ENCODE data around the gene CCDC3. TPM values are rescaled to one million over a fixed set of nuclear protein-coding genes. Genes with fewer than 3 reads are reported as not detected.
A peak's percentile ranks its signal among the peaks of the same experiment; 100 is the strongest.
"Not testable (repeated sequence)": the region's sequence is repeated elsewhere in the genome, so short reads cannot be mapped to it uniquely, and the experiment has no call there.

CCDC3 gene
- total and polyA plus RNA-seq, 5 donors, result 9.3 to 24.6 (median 15.2) TPM

DNA sequence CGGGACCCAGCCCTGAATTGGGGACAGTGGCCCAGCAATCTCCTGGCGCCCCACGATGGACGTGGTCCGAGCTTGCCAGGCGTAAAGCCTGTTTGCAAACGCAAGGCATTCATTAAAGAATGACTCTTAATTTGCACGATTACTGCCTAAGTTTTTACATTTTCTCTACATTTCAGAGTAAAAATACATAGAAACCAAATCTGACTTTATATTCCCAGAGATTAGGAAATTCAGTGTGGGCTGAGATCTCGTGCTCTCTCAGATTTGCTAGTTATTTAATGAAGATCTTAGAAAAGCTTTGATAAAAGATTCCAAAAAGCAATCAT, 337 bp upstream of the CCDC3 start:
- peak overlapping the region; percentile 73 for H3K4me3 ChIP-seq (ENCODE audit: low read length)
- ATAC-seq, result no peak
- 4% methylated on average over 9 of the region's 9 CpGs for WGBS
- DNase-seq, result no peak
- H3K4me1 ChIP-seq (ENCODE audit: control insufficient read depth, insufficient read depth, low read length), result no peaks in the 10 kb centered on the region
- intact Hi-C loops (cut with DNase I), result no loop called here
- H3K27me3 ChIP-seq (ENCODE audit: control insufficient read depth, insufficient read depth), result no peaks in the 10 kb centered on the region
- no peaks in the 10 kb centered on the region for H3K9me3 ChIP-seq (ENCODE audit: control insufficient read depth, low read length)
- no peak overlapping the region for H3K27ac ChIP-seq (ENCODE audit: low read length)

DNA sequence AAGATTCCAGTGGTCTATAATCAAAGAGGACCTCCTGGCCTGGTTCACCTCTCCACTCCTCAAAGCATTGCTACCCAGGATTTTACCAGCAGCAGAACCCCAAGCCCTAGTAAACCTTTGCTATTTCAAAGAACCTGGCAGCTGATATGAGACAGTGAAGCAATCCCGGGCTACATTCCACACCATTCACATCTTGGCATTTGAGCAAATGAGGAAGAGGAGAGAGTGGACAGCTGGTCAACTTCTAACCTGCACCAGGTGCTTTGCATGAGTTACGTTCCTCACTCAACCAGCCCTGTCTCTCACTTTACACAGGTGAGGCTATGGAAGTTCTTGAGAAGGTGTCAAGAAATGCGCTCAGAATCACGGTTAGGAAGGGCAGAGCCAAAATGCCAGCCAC, 1.1 kb downstream of the CCDC3 start:
- whole genome bisulfite sequencing, result 66% methylated on average over 4 of the region's 4 CpGs
- intact Hi-C loops (cut with DNase I), result no loop called here

DNA sequence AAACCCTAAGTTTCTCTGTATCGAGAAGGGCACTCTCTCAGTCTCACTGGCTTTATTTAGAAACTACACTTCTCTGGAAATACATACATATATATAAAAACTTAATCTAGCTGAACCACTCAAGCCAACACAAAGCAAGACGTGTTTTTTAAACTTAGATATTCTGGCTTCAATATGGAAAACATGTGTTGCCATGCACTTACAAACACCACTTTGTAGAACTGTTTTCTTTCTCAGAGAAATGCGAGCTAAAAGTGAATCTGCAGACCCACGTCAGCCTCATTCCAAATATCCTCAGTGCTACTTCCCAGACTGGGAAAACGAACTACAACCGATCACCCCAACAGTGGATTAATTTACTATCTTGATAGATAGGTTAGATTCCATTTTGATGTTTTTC, 1.7 kb downstream of the CCDC3 start:
- intact Hi-C loops (cut with DNase I), result no loop called here
- ATAC-seq, result no peak
- Histone ChIP-seq H3K27me3 (ENCODE audit: control insufficient read depth, insufficient read depth) (no peaks in the 10 kb centered on the region), H3K9me3 (ENCODE audit: control insufficient read depth, low read length) (no peaks in the 10 kb centered on the region), H3K4me1 (ENCODE audit: control insufficient read depth, insufficient read depth, low read length) (no peaks in the 10 kb centered on the region), H3K4me3 (ENCODE audit: low read length) (peak overlapping the region; percentile 6), H3K27ac (ENCODE audit: low read length) (no peak overlapping the region)
- DNase-seq, result no peak
- WGBS, result 54% methylated on average over 6 of the region's 6 CpGs

More for the DNA sequence above, 1.1 kb downstream of the CCDC3 start:
- no peaks in the 10 kb centered on the region for H3K9me3 ChIP-seq (ENCODE audit: control insufficient read depth, low read length)
- H3K27ac ChIP-seq (ENCODE audit: low read length), result no peak overlapping the region
- no peaks in the 10 kb centered on the region for H3K27me3 ChIP-seq (ENCODE audit: control insufficient read depth, insufficient read depth)
- no peaks in the 10 kb centered on the region for H3K4me1 ChIP-seq (ENCODE audit: control insufficient read depth, insufficient read depth, low read length)
- ATAC-seq, result no peak
- peak overlapping the region; percentile 73 for H3K4me3 ChIP-seq (ENCODE audit: low read length)
- no peak for DNase-seq

DNA sequence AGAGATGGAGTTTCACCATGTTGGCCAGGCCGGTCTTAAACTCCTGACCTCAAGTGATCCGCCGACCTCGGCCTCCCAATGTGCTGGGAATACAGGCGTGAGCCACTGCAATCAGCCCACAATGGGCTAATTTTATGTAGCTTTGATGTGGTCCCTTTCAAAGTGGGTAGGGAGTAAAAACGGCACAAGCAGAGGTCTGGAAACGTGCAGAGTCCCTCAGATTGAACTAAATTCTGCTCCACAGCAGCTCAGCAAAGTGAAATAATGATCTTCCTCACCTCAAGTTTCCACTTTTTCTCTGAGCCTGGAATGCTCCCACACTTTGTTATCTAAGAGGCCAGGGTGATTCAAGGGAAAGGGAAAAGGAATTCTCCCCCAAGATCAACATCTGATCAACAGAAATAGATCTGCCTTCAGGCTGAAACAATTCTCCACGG, 6.1 kb downstream of the CCDC3 start:
- Histone ChIP-seq H3K4me3 (ENCODE audit: low read length) (no peak overlapping the region), H3K9me3 (ENCODE audit: control insufficient read depth, low read length) (no peaks in the 10 kb centered on the region), H3K27me3 (ENCODE audit: control insufficient read depth, insufficient read depth) (no peaks in the 10 kb centered on the region), H3K27ac (ENCODE audit: low read length) (no peak overlapping the region), H3K4me1 (ENCODE audit: control insufficient read depth, insufficient read depth, low read length) (no peaks in the 10 kb centered on the region)
- DNase-seq (no peak), ATAC-seq (peak in 1 of 2 donors; percentile 51)
- intact Hi-C loops (cut with DNase I), result no loop called here
- 51% methylated on average over 8 of the region's 8 CpGs for WGBS

DNA sequence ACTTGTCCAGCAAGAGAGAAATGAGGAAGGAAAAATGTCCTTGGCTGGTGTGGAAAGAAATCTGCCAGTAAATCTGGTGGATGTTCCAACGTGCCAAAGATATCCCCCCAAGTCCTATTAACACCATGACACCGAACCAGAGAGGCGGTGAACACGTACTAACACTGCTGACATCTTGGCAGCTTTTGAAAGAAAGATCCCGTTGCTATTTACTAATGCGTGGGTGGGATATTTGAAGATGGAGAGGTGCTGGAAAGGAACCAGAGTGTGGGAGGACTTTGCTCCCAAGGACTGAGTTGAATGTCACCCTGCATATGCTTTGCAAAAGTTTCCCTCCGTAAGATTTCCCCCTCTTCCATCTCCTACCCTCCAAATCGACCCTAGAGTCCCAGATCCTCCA, 7.9 kb downstream of the CCDC3 start:
- Histone ChIP-seq H3K27me3 (ENCODE audit: control insufficient read depth, insufficient read depth) (no peaks in the 10 kb centered on the region), H3K27ac (ENCODE audit: low read length) (no peak overlapping the region), H3K4me3 (ENCODE audit: low read length) (no peak overlapping the region), H3K9me3 (ENCODE audit: control insufficient read depth, low read length) (no peaks in the 10 kb centered on the region), H3K4me1 (ENCODE audit: control insufficient read depth, insufficient read depth, low read length) (peaks cover 2% of the 10 kb centered on the region)
- WGBS, result 32% methylated on average over 8 of the region's 8 CpGs
- DNase-seq (no peak), ATAC-seq (peak; percentile 24 to 41)
- intact Hi-C loops (cut with DNase I), result no loop called here

DNA sequence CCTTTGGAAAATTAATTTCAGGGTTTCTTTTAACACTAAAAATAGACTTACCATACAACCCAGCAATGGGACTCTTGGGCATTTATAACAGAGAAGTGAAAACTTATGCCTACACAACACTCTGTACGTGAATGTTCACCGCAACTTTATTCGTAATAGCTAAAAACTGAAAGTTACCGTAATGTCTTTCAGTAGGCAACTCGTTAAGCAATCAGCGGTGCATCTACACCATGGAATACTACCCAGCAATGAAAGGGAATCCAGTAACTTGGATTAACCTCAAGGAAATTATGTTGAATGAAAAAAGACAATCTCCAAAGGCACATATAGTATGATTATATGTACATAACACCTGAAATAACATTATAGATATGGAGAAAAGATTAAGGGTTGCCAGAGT, 16.2 kb downstream of the CCDC3 start:
- H3K27me3 ChIP-seq (ENCODE audit: control insufficient read depth, insufficient read depth), result no peaks in the 10 kb centered on the region
- H3K4me3 ChIP-seq (ENCODE audit: low read length), result no peak overlapping the region
- H3K9me3 ChIP-seq (ENCODE audit: control insufficient read depth, low read length), result no peaks in the 10 kb centered on the region
- ATAC-seq (no peak), DNase-seq (no peak)
- peaks cover 2% of the 10 kb centered on the region for H3K4me1 ChIP-seq (ENCODE audit: control insufficient read depth, insufficient read depth, low read length)
- no peak overlapping the region for H3K27ac ChIP-seq (ENCODE audit: low read length)
- WGBS, result 95% methylated on average over 6 of the region's 6 CpGs
- intact Hi-C loops (cut with DNase I), result no loop called here

DNA sequence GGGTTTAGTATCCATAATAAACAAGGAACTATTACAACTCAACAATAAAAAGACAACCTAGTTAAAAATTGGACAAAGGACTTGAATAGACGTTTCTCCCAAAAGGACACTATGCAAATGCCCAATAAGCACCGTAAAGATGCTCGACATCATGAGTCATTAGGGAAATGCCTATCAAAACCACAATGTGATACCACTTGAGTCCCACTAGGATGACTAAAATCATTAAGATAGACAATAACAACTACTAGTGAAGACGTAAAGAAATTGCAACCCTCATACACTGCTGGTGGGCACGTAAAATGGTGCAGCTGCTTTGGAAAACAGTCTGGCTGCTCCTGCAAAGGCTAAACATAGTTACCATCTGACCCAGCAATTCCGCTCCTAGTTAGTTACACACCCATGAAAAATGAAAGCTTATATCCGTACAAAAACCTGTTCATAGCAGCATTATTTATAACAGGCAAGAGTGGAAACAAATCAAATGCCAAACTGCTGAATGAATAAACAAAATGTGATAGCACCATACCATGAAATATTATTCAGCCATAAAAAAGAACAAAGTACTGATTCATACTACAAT, 17.3 kb downstream of the CCDC3 start:
- ATAC-seq (no peak), DNase-seq (no peak)
- Histone ChIP-seq H3K9me3 (ENCODE audit: control insufficient read depth, low read length) (no peaks in the 10 kb centered on the region), H3K4me3 (ENCODE audit: low read length) (no peak overlapping the region), H3K4me1 (ENCODE audit: control insufficient read depth, insufficient read depth, low read length) (peaks cover 2% of the 10 kb centered on the region), H3K27ac (ENCODE audit: low read length) (no peak overlapping the region), H3K27me3 (ENCODE audit: control insufficient read depth, insufficient read depth) (no peaks in the 10 kb centered on the region)
- intact Hi-C loops (cut with DNase I), result no loop called here
- 90% methylated on average over 7 of the region's 7 CpGs for WGBS

DNA sequence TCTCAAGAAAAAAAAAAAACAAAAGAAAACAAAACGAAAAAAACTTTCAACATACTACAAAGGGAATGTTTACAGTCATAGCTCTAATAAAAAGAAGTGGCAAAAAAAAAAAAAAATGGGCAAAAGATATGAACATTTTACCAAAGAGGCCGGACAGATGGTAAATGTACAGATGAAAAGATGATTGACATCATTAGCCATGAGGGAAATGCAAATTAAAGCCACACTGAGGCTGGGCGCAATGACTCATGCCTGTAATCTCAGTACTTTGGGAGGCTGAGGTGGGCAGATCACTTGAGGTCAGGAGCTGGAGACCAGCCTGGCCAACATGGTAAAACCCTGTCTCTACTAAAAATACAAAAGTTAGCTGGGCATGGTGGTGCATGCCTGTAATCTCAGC, 17.9 kb downstream of the CCDC3 start:
- WGBS, result 81% methylated on average over 3 of the region's 3 CpGs
- H3K27me3 ChIP-seq (ENCODE audit: control insufficient read depth, insufficient read depth); H3K4me3 ChIP-seq (ENCODE audit: low read length); ATAC-seq; H3K27ac ChIP-seq (ENCODE audit: low read length); DNase-seq; H3K4me1 ChIP-seq (ENCODE audit: control insufficient read depth, insufficient read depth, low read length); intact Hi-C loops (cut with DNase I); H3K9me3 ChIP-seq (ENCODE audit: control insufficient read depth, low read length): not testable (repeated sequence)

DNA sequence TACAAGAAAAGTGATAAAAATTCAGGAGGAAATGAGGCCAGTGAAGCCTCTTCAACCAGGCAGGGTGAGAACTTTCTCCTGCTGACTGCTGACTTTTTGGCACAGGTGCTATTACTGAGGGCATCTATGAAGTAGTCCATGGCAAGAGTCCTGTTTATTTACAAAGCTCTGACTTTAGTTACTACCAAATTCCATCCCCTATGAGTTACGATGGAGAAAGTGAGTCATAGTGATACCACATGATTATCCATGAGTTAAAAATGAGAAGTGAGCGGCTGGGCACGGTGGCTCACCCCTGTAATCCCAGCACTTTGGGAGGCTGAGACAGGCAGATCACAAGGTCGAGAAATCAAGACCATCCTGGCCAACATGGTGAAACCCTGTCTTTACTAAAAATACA, 19.9 kb downstream of the CCDC3 start:
- WGBS, result 74% methylated on average over 4 of the region's 4 CpGs
- Histone ChIP-seq H3K4me3 (ENCODE audit: low read length) (no peak overlapping the region), H3K9me3 (ENCODE audit: control insufficient read depth, low read length) (no peaks in the 10 kb centered on the region), H3K27ac (ENCODE audit: low read length) (no peak overlapping the region), H3K27me3 (ENCODE audit: control insufficient read depth, insufficient read depth) (no peaks in the 10 kb centered on the region), H3K4me1 (ENCODE audit: control insufficient read depth, insufficient read depth, low read length) (no peaks in the 10 kb centered on the region)
- intact Hi-C loops (cut with DNase I), result no loop called here
- ATAC-seq (no peak), DNase-seq (no peak)

DNA sequence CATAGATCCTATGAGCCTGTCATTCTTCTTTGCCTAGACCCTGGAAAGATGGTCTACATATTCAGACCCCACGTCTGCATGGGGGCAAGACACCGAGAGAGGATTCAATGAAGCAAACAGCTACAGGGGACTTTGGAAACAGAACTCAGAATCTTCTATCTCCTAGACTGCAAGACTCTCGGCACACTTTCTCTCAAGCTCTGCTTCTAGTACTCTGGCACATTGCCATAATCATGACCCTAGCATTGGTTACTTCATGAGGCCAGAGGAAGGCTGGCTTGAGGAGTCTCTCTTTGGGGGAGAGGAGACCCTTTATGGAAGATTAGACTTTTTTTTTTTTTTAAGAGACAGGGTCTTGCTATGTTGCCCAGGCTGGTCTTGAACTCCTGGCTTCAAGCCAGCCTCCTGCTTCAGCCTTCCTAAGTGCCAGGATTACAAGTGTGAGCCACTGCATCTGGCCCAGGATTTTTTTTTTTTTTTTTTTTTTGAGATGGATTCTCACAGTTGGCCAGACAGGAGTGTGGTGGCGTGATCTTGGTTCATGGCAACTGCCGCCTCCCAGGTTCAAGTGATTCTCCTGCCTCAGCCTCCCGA, 20.7 kb downstream of the CCDC3 start:
- Histone ChIP-seq H3K27ac (ENCODE audit: low read length) (no peak overlapping the region), H3K27me3 (ENCODE audit: control insufficient read depth, insufficient read depth) (no peaks in the 10 kb centered on the region), H3K9me3 (ENCODE audit: control insufficient read depth, low read length) (no peaks in the 10 kb centered on the region), H3K4me3 (ENCODE audit: low read length) (no peak overlapping the region), H3K4me1 (ENCODE audit: control insufficient read depth, insufficient read depth, low read length) (no peaks in the 10 kb centered on the region)
- DNase-seq (no peak), ATAC-seq (no peak)
- WGBS, result 67% methylated on average over 6 of the region's 6 CpGs
- intact Hi-C loops (cut with DNase I), result no loop called here

DNA sequence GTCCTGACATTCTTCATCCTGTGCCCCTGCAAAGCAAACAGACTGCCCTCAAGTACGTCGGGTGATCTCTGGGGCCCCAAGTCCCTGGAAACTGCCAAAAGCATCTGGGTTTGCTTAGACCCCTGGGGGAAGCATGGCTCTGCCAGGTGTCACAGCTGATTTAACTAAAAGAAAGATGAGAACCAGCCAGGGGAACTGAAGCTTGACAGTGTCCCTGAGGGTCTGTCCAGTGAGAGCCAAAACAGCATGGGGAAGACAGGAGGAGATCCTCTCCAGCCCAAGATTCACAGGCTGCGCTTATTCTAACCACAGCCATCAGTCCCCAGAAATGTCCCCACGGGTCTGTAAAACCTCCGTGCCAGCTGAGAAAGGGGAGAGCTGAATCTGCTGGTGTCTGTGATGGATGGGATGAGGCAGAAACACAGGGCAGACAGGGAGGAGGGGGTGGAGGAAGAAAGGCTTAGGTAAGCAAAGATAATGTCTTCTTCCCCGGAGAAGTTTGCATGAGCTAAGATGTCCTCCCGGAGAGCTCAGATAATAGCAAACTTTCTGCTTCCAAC, 21.3 kb downstream of the CCDC3 start:
- no peak overlapping the region for H3K27ac ChIP-seq (ENCODE audit: low read length)
- WGBS, result 28% methylated on average over 7 of the region's 7 CpGs
- intact Hi-C loops (cut with DNase I), result no loop called here
- H3K9me3 ChIP-seq (ENCODE audit: control insufficient read depth, low read length), result no peaks in the 10 kb centered on the region
- no peak for ATAC-seq
- H3K4me3 ChIP-seq (ENCODE audit: low read length), result no peak overlapping the region
- no peak for DNase-seq
- no peaks in the 10 kb centered on the region for H3K4me1 ChIP-seq (ENCODE audit: control insufficient read depth, insufficient read depth, low read length)
- H3K27me3 ChIP-seq (ENCODE audit: control insufficient read depth, insufficient read depth), result no peaks in the 10 kb centered on the region

DNA sequence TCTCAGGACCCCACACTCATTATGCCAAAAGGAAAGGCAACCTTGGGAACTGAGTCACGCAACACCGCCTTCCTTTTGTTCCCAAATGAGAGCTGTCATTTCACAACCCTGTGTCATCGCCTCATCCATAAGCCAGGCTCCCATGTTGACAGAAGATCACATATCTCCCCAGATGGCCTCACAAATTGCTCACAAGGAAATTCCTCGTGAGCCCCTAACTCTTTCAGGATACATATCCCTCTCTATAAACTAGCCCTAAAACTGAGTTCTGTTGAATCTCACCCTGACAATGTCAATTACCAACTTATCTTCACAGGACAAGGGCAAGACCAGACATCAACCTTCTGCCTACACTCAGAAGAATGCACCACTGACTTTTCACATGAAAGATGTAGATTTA, 22.6 kb downstream of the CCDC3 start:
- intact Hi-C loops (cut with DNase I), result no loop called here
- 91% methylated on average over 4 of the region's 4 CpGs for WGBS
- no peaks in the 10 kb centered on the region for H3K9me3 ChIP-seq (ENCODE audit: control insufficient read depth, low read length)
- DNase-seq (no peak), ATAC-seq (no peak)
- H3K4me1 ChIP-seq (ENCODE audit: control insufficient read depth, insufficient read depth, low read length), result no peaks in the 10 kb centered on the region
- H3K27me3 ChIP-seq (ENCODE audit: control insufficient read depth, insufficient read depth), result no peaks in the 10 kb centered on the region
- no peak overlapping the region for H3K27ac ChIP-seq (ENCODE audit: low read length)
- no peak overlapping the region for H3K4me3 ChIP-seq (ENCODE audit: low read length)

All from right cardiac atrium (tissue), 5 donors.